GM13976 (cell line): ENCODE measurements around the gene CELF4.

Experiments used
- DNase-seq: peaks from one replicate; pipeline ENCODE4 v3.0.0; 2012; ENCODE audit warnings: low spot score
- CTCF ChIP-seq: IDR thresholded peaks from 2 replicates; pipeline ENCODE4 v1.5.1; 2012; ENCODE audit warnings: borderline replicate concordance, mild to moderate bottlenecking; ENCODE audit not compliant: insufficient read depth; ENCODE audit errors: extremely low read depth, missing control alignments, control extremely low read depth
- in situ Hi-C: fragments of 300-500 bp; cut with MboI; formaldehyde crosslinking; loops from one replicate; pipeline ENCODE4 v1.12.0; 2022; ENCODE audit warnings: low sequenced_read_pairs, mixed read lengths, inconsistent platforms; ENCODE audit not compliant: unreplicated experiment

Gene CELF4

GRCh38 chr18:37412333-37412732 is 153.3 kb downstream of the CELF4 start:
- DNase-seq: no peak
- in situ Hi-C loops: no loop called here
- TF ChIP-seq CTCF: no peak

- in situ Hi-C loops: no loop called here
- DNase-seq: no peak
- TF ChIP-seq CTCF: no peak
These were observed 155.7 kb downstream of the CELF4 start for GRCh38 chr18:37409878-37410277.

GRCh38 chr18:37408676-37409265 is 156.8 kb downstream of the CELF4 start:
- DNase-seq: no peak
- TF ChIP-seq CTCF: no peak
- in situ Hi-C loops: no loop called here

- in situ Hi-C loops: no loop called here
- DNase-seq: no peak
These were observed 158.0 kb downstream of the CELF4 start for GRCh38 chr18:37407571-37407970.

GRCh38 chr18:37405772-37406171 is 159.8 kb downstream of the CELF4 start:
- no peak for TF ChIP-seq CTCF
- in situ Hi-C loops: no loop called here
- DNase-seq: no peak

More at GRCh38 chr18:37407571-37407970, 158.0 kb downstream of the CELF4 start:
- no peak for TF ChIP-seq CTCF

- TF ChIP-seq CTCF: no peak
These were observed 160.4 kb downstream of the CELF4 start for GRCh38 chr18:37405229-37405628.

More at GRCh38 chr18:37405229-37405628, 160.4 kb downstream of the CELF4 start:
- in situ Hi-C loops: no loop called here
- DNase-seq: no peak
